KMS-11 (cell line): ENCODE results near the gene RBMS3.

Experiments
- H2AFZ ChIP-seq: fragments of 200-600 bp; sonication (generic); 2 replicates; pipeline ENCODE4 v1.6.1; 2016; ENCODE audit warnings: antibody characterized with exemption, mixed run types, low read depth
- H3K27ac ChIP-seq: fragments of 200-600 bp; sonication (generic); 2 replicates; pipeline ENCODE4 v1.6.1; 2016; ENCODE audit warnings: mild to moderate bottlenecking, mixed run types
- H3K27me3 ChIP-seq: fragments of 200-600 bp; sonication (generic); 2 replicates; pipeline ENCODE4 v1.6.1; 2017; ENCODE audit warnings: mild to moderate bottlenecking, low read depth, mixed run types, moderate library complexity; ENCODE audit not compliant: insufficient read depth
- H3K36me3 ChIP-seq: fragments of 200-600 bp; sonication (generic); 2 replicates; pipeline ENCODE4 v1.6.1; 2017; ENCODE audit warnings: mild to moderate bottlenecking, mixed run types; ENCODE audit not compliant: insufficient read depth
- H3K4me1 ChIP-seq: fragments of 200-600 bp; sonication (generic); 2 replicates; pipeline ENCODE4 v1.6.1; 2016; ENCODE audit warnings: mild to moderate bottlenecking, low read depth, mixed run types; ENCODE audit not compliant: poor library complexity, severe bottlenecking
- H3K4me2 ChIP-seq: fragments of 200-600 bp; sonication (generic); 2 replicates; pipeline ENCODE4 v1.7.0; 2016; ENCODE audit warnings: mild to moderate bottlenecking, mixed run types
- H3K4me3 ChIP-seq: fragments of 200-600 bp; sonication (generic); IDR thresholded peaks from 2 replicates; pipeline ENCODE4 v1.6.1; 2017; ENCODE audit warnings: low read depth, low read length, mixed read lengths; ENCODE audit not compliant: insufficient read depth
- H3K79me2 ChIP-seq: fragments of 200-600 bp; sonication (generic); 2 replicates; pipeline ENCODE4 v1.6.1; 2016; ENCODE audit warnings: low read depth, mixed run types; ENCODE audit not compliant: insufficient read depth
- H3K9ac ChIP-seq: fragments of 200-600 bp; sonication (generic); 2 replicates; pipeline ENCODE4 v1.6.1; 2016; ENCODE audit warnings: mild to moderate bottlenecking, mixed run types
- H4K20me1 ChIP-seq: fragments of 200-600 bp; sonication (generic); 2 replicates; pipeline ENCODE4 v1.6.1; 2016; ENCODE audit warnings: mild to moderate bottlenecking, mixed run types; ENCODE audit not compliant: insufficient read depth
- TF ChIP-seq, protein P1 (sequence below): fragments of 200-600 bp; sonication (generic); conservative IDR thresholded peaks from 2 replicates; pipeline ENCODE4 v1.6.1; 2017; ENCODE audit warnings: low read depth, mild to moderate bottlenecking, antibody characterized with exemption, low read length, moderate library complexity, mixed read lengths

The RBMS3 gene

DNA sequence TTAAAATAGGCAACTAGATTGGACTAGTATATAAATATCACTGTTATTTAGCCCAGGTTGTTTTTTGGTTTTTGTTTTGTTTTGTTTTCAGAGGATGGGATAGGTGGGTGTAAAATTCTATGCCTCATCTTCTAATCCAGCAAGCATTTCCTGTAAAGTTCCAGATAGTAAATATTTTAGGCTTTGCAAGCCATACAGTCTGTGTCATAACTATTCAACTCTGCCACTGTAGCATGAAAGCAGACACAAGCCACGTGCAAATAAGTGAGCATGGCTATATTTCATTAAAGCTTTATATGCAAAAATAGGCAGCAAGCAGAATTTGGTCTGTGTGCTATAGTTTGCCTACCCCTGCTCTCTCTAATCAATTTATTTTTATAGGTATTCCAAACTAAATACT, 668.3 kb downstream of the RBMS3 start:
- H3K4me3 ChIP-seq = no peak overlapping the region
- H3K27ac ChIP-seq = no peak overlapping the region
- H3K79me2 ChIP-seq = no peaks in the 10 kb centered on the region
- TF ChIP-seq, protein P1, sequence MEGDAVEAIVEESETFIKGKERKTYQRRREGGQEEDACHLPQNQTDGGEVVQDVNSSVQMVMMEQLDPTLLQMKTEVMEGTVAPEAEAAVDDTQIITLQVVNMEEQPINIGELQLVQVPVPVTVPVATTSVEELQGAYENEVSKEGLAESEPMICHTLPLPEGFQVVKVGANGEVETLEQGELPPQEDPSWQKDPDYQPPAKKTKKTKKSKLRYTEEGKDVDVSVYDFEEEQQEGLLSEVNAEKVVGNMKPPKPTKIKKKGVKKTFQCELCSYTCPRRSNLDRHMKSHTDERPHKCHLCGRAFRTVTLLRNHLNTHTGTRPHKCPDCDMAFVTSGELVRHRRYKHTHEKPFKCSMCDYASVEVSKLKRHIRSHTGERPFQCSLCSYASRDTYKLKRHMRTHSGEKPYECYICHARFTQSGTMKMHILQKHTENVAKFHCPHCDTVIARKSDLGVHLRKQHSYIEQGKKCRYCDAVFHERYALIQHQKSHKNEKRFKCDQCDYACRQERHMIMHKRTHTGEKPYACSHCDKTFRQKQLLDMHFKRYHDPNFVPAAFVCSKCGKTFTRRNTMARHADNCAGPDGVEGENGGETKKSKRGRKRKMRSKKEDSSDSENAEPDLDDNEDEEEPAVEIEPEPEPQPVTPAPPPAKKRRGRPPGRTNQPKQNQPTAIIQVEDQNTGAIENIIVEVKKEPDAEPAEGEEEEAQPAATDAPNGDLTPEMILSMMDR = no peak
- no peaks in the 10 kb centered on the region for H3K4me1 ChIP-seq
- H3K4me2 ChIP-seq = no peak overlapping the region
- no peaks in the 10 kb centered on the region for H3K27me3 ChIP-seq
- no peaks in the 10 kb centered on the region for H3K36me3 ChIP-seq
- no peak overlapping the region for H2AFZ ChIP-seq
- no peak overlapping the region for H3K9ac ChIP-seq
- no peaks in the 10 kb centered on the region for H4K20me1 ChIP-seq

GRCh38 chr3:29949940-29950616, 669.2 kb downstream of the RBMS3 start:
- H3K79me2 ChIP-seq = no peaks in the 10 kb centered on the region
- no peak overlapping the region for H3K27ac ChIP-seq
- no peaks in the 10 kb centered on the region for H3K4me1 ChIP-seq
- TF ChIP-seq, protein P1 = no peak
- H3K4me3 ChIP-seq = no peak overlapping the region
- no peaks in the 10 kb centered on the region for H3K27me3 ChIP-seq
- H3K36me3 ChIP-seq = no peaks in the 10 kb centered on the region
- H3K4me2 ChIP-seq = no peak overlapping the region
- no peaks in the 10 kb centered on the region for H4K20me1 ChIP-seq
- no peak overlapping the region for H2AFZ ChIP-seq
- no peak overlapping the region for H3K9ac ChIP-seq

GRCh38 chr3:29952431-29952830, 671.6 kb downstream of the RBMS3 start:
- H3K4me2 ChIP-seq = no peak overlapping the region
- H3K4me3 ChIP-seq = no peak overlapping the region

DNA sequence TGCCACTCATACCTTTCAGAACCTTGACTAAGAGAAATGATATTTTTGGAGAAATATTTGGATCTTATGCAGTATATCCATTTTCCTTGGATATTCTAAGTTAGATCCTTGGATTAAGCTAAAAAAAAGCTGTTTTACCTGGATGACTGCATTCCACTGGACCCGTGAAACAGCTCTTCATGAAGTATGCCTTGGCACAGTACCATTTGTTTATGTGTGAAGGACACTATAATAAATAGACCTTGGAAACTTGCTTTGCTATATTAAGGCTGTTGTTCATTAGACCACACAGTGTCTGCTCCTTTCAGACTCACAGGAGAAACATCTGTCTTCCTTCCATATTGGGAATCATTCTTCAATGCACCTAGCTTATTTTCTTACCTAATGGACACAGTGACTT, 674.5 kb downstream of the RBMS3 start:
- TF ChIP-seq, protein P1 = no peak
- H3K4me2 ChIP-seq = no peak overlapping the region
- H3K27me3 ChIP-seq = no peaks in the 10 kb centered on the region
- no peak overlapping the region for H3K9ac ChIP-seq
- no peak overlapping the region for H2AFZ ChIP-seq
- no peak overlapping the region for H3K4me3 ChIP-seq
- no peaks in the 10 kb centered on the region for H4K20me1 ChIP-seq
- no peak overlapping the region for H3K27ac ChIP-seq
- H3K79me2 ChIP-seq = no peaks in the 10 kb centered on the region
- no peaks in the 10 kb centered on the region for H3K36me3 ChIP-seq
- no peaks in the 10 kb centered on the region for H3K4me1 ChIP-seq

More at GRCh38 chr3:29952431-29952830, 671.6 kb downstream of the RBMS3 start:
- Histone ChIP-seq H4K20me1 (no peaks in the 10 kb centered on the region), H3K36me3 (no peaks in the 10 kb centered on the region), H3K79me2 (no peaks in the 10 kb centered on the region), H3K27me3 (no peaks in the 10 kb centered on the region), H2AFZ (no peak overlapping the region), H3K4me1 (no peaks in the 10 kb centered on the region), H3K27ac (no peak overlapping the region), H3K9ac (no peak overlapping the region)
- TF ChIP-seq, protein P1 = no peak
